Endometrium (tissue), 2 donors: Measurements from ENCODE around the gene MAL.
"Not testable (repeated sequence)": the region's sequence is repeated elsewhere in the genome, so short reads cannot be mapped to it uniquely, and the experiment has no call there.

Experiments used
- FAIRE-seq: peaks from 2 replicates; lab custom pipeline; 2012; peaks lifted over from hg19 to GRCh38; lab: Jason Lieb, UNC
- donor health status: control.
- donor health status: control.

The MAL gene

GRCh38 chr2:95034221-95034620, 8.7 kb downstream of the MAL start:
- FAIRE-seq, result no peak

- no peak for FAIRE-seq
Observed at GRCh38 chr2:95034818-95035217, 9.3 kb downstream of the MAL start.

- FAIRE-seq, result no peak
Observed at GRCh38 chr2:95036596-95037383, 11.3 kb downstream of the MAL start.

- no peak for FAIRE-seq
Observed at GRCh38 chr2:95037384-95037839, 11.9 kb downstream of the MAL start.

GRCh38 chr2:95037841-95038585, 12.5 kb downstream of the MAL start:
- FAIRE-seq, result not testable (repeated sequence)

GRCh38 chr2:95038635-95039298, 13.3 kb downstream of the MAL start:
- FAIRE-seq, result no peak

- no peak for FAIRE-seq
Observed at GRCh38 chr2:95039363-95039762, 13.9 kb downstream of the MAL start.

- no peak for FAIRE-seq
Observed at GRCh38 chr2:95039978-95040377, 14.5 kb downstream of the MAL start.

- no peak for FAIRE-seq
Observed at GRCh38 chr2:95040426-95040825, 14.9 kb downstream of the MAL start.

GRCh38 chr2:95041060-95041823, 15.7 kb downstream of the MAL start:
- FAIRE-seq, result no peak

GRCh38 chr2:95041824-95042442, 16.4 kb downstream of the MAL start:
- no peak for FAIRE-seq

- no peak for FAIRE-seq
Observed at GRCh38 chr2:95042472-95043271, 17.2 kb downstream of the MAL start.

GRCh38 chr2:95043300-95044093, 18.0 kb downstream of the MAL start:
- FAIRE-seq, result no peak

- FAIRE-seq, result no peak
Observed at GRCh38 chr2:95044601-95045000, 19.1 kb downstream of the MAL start.

- FAIRE-seq, result no peak
Observed at GRCh38 chr2:95046371-95047112, 21.0 kb downstream of the MAL start.

GRCh38 chr2:95047629-95048510, 22.4 kb downstream of the MAL start:
- FAIRE-seq, result no peak

GRCh38 chr2:95048825-95049682, 23.5 kb downstream of the MAL start:
- no peak for FAIRE-seq

GRCh38 chr2:95049683-95049955, 24.1 kb downstream of the MAL start:
- no peak for FAIRE-seq
